CD4-positive, alpha-beta T cell treated with Interleukin-2 at 100 ng/mL for 4 hours (primary cell): ENCODE results near the gene LAT.
A peak's percentile ranks its signal among the peaks of the same experiment; 100 is the strongest.

ENCODE experiments used
- DNase-seq: peaks from one replicate; pipeline ENCODE4 v3.0.0-alpha.2; 2020; ENCODE audit warnings: low spot score

Gene LAT

GRCh38 chr16:29007730-29008593, 23.1 kb downstream of the LAT start:
- DNase-seq = peak; percentile 85

- peak; percentile 32 for DNase-seq
Observed at GRCh38 chr16:29009050-29009837, 24.4 kb downstream of the LAT start.

- no peak for DNase-seq
Observed at GRCh38 chr16:29009838-29010166, 24.9 kb downstream of the LAT start.

- no peak for DNase-seq
Observed at GRCh38 chr16:29011112-29011511, 26.3 kb downstream of the LAT start.

GRCh38 chr16:29011851-29012250, 27.0 kb downstream of the LAT start:
- DNase-seq = no peak

- DNase-seq = peak; percentile 66
Observed at GRCh38 chr16:29012913-29013553, 28.2 kb downstream of the LAT start.

- DNase-seq = no peak
Observed at GRCh38 chr16:29014561-29015069, 29.8 kb downstream of the LAT start.

GRCh38 chr16:29022196-29022595, 37.3 kb downstream of the LAT start:
- DNase-seq = no peak

GRCh38 chr16:29023279-29024277, 38.7 kb downstream of the LAT start:
- no peak for DNase-seq

- DNase-seq = no peak
Observed at GRCh38 chr16:29024278-29024677, 39.4 kb downstream of the LAT start.

- no peak for DNase-seq
Observed at GRCh38 chr16:29025218-29025617, 40.4 kb downstream of the LAT start.

GRCh38 chr16:29025735-29026134, 40.9 kb downstream of the LAT start:
- DNase-seq = no peak

- no peak for DNase-seq
Observed at GRCh38 chr16:29028457-29029167, 43.8 kb downstream of the LAT start.

GRCh38 chr16:29029168-29029994, 44.5 kb downstream of the LAT start:
- peak; percentile 83 for DNase-seq

- DNase-seq = no peak
Observed at GRCh38 chr16:29030086-29030840, 45.4 kb downstream of the LAT start.
